Hepatocyte (in vitro differentiated cells): Measurements from ENCODE around the gene PTGER3.

Experiments used
- CTCF ChIP-seq: fragments of 200-600 bp; sonication (generic); IDR thresholded peaks from 2 replicates; pipeline ENCODE4 v1.5.1; 2016; ENCODE audit warnings: antibody characterized with exemption, mild to moderate bottlenecking; ENCODE audit not compliant: poor library complexity
- EZH2 ChIP-seq: fragments of 200-600 bp; sonication (generic); IDR thresholded peaks from 2 replicates; pipeline ENCODE4 v1.6.1; 2016; ENCODE audit warnings: antibody characterized with exemption, mild to moderate bottlenecking, borderline replicate concordance
- EZH2phosphoT487 ChIP-seq: fragments of 200-600 bp; sonication (generic); IDR thresholded peaks from one replicate; pipeline ENCODE4 v1.6.1; 2018; ENCODE audit warnings: antibody characterized with exemption, mild to moderate bottlenecking, low read depth, moderate library complexity; ENCODE audit not compliant: unreplicated experiment, severe bottlenecking

GRCh38 chr1:71026093-71026492 lies 21.5 kb downstream of the PTGER3 start:
- TF ChIP-seq CTCF (no peak), EZH2 (no peak), EZH2phosphoT487 (no peak)
